GM23338 (cell line): ENCODE results near the gene CACNG1. TPM values are rescaled to one million over a fixed set of nuclear protein-coding genes. Genes with fewer than 3 reads are reported as not detected.
"Not testable (repeated sequence)": the region's sequence is repeated elsewhere in the genome, so short reads cannot be mapped to it uniquely, and the experiment has no call there.

Experiments
- ATAC-seq: fragments of 200-7000 bp; cut with Tn5 transposase; 3 replicates; pipeline ENCODE4 v1.9.1; 2020
- DNase-seq: peaks from one replicate; pipeline ENCODE4 v3.0.0-alpha.2; 2015; ENCODE audit warnings: low spot score
- H2AFZ ChIP-seq: fragments of 200-600 bp; sonication (generic); 2 replicates; pipeline ENCODE4 v1.8.0; 2016; ENCODE audit warnings: antibody characterized with exemption, mild to moderate bottlenecking, moderate library complexity
- H3F3A ChIP-seq: fragments of 200-600 bp; sonication (generic); replicated peaks from 2 replicates; pipeline ENCODE4 v1.8.0; 2017; ENCODE audit warnings: antibody characterized with exemption, mixed run types, low read depth
- H3K27ac ChIP-seq: fragments of 200-600 bp; sonication (generic); 2 replicates; pipeline ENCODE4 v1.6.1; 2016; ENCODE audit warnings: low read depth
- H3K27me3 ChIP-seq: fragments of 200-600 bp; sonication (generic); 2 replicates; pipeline ENCODE4 v1.8.0; 2016; ENCODE audit warnings: mild to moderate bottlenecking, mixed run types, moderate library complexity; ENCODE audit not compliant: insufficient read depth
- H3K36me3 ChIP-seq: fragments of 200-600 bp; sonication (generic); 2 replicates; pipeline ENCODE4 v1.8.0; 2016; ENCODE audit warnings: mild to moderate bottlenecking; ENCODE audit not compliant: insufficient read depth
- H3K4me1 ChIP-seq: fragments of 200-600 bp; sonication (generic); 2 replicates; pipeline ENCODE4 v1.8.0; 2016; ENCODE audit warnings: mild to moderate bottlenecking, moderate library complexity; ENCODE audit not compliant: insufficient read depth
- H3K4me2 ChIP-seq: fragments of 200-600 bp; sonication (generic); 2 replicates; pipeline ENCODE4 v1.7.1; 2017; ENCODE audit warnings: mixed run types
- H3K4me3 ChIP-seq: fragments of 200-600 bp; sonication (generic); 2 replicates; pipeline ENCODE4 v1.6.1; 2016; ENCODE audit warnings: mixed run types
- H3K79me2 ChIP-seq: fragments of 200-600 bp; sonication (generic); replicated peaks from 2 replicates; pipeline ENCODE4 v1.8.0; 2017; ENCODE audit warnings: mild to moderate bottlenecking; ENCODE audit not compliant: insufficient read depth
- H3K9me2 ChIP-seq: fragments of 200-600 bp; sonication (generic); 2 replicates; pipeline ENCODE4 v1.8.0; 2017; ENCODE audit not compliant: insufficient read depth
- H4K20me1 ChIP-seq: fragments of 200-600 bp; sonication (generic); replicated peaks from 2 replicates; pipeline ENCODE4 v1.8.0; 2017; ENCODE audit warnings: mild to moderate bottlenecking; ENCODE audit not compliant: insufficient read depth
- H3K27ac Mint-ChIP-seq: 2 replicates; pipeline ENCODE4 v1.8.0; 2020; ENCODE audit warnings: inconsistent platforms, mild to moderate bottlenecking, moderate library complexity, mixed read lengths
- H3K27me3 Mint-ChIP-seq: 3 replicates; pipeline ENCODE4 v1.8.0; 2022; ENCODE audit warnings: low read depth, mild to moderate bottlenecking, moderate library complexity, mixed read lengths, inconsistent platforms; ENCODE audit not compliant: insufficient read depth, poor library complexity
- H3K36me3 Mint-ChIP-seq: 3 replicates; pipeline ENCODE4 v1.8.0; 2021; ENCODE audit warnings: low read depth, mild to moderate bottlenecking, inconsistent platforms, moderate library complexity, mixed read lengths
- H3K4me1 Mint-ChIP-seq: 3 replicates; pipeline ENCODE4 v1.8.0; 2020; ENCODE audit warnings: mild to moderate bottlenecking, inconsistent platforms, mixed read lengths
- H3K4me3 Mint-ChIP-seq: 3 replicates; pipeline ENCODE4 v1.8.0; 2021; ENCODE audit warnings: moderate library complexity, mild to moderate bottlenecking, inconsistent platforms, mixed read lengths
- H3K9me3 Mint-ChIP-seq: 3 replicates; pipeline ENCODE4 v1.8.0; 2020; ENCODE audit warnings: moderate library complexity, mild to moderate bottlenecking, inconsistent platforms, mixed read lengths
- EZH2 ChIP-seq: fragments of 200-600 bp; sonication (generic); IDR thresholded peaks from one replicate; pipeline ENCODE4 v1.8.0; 2017; ENCODE audit warnings: antibody characterized with exemption, mild to moderate bottlenecking, low read depth; ENCODE audit not compliant: unreplicated experiment
- EZH2phosphoT487 ChIP-seq: fragments of 200-600 bp; sonication (generic); IDR thresholded peaks from one replicate; pipeline ENCODE4 v1.8.1; 2018; ENCODE audit warnings: antibody characterized with exemption; ENCODE audit not compliant: unreplicated experiment
- STAT1 ChIP-seq: IDR thresholded peaks from one replicate; pipeline ENCODE4 v1.6.1; 2016; ENCODE audit warnings: antibody characterized with exemption; ENCODE audit not compliant: unreplicated experiment
- ZNF114 ChIP-seq: fragments of 250-450 bp; sonication (Bioruptor Pico); IDR thresholded peaks from 2 replicates; pipeline ENCODE4 v1.5.0; 2020; ENCODE audit warnings: mild to moderate bottlenecking, moderate library complexity
- ZNF331 ChIP-seq: fragments of 250-450 bp; sonication (Bioruptor Pico); IDR thresholded peaks from 2 replicates; pipeline ENCODE4 v1.5.0; 2020; ENCODE audit warnings: low read depth, mild to moderate bottlenecking, moderate library complexity
- polyA plus RNA-seq: library from polyadenylated mRNA; unstranded; fragments of >200 nt; fragmentation: Nextera tagmentation; extraction: Ambion mirVana; gene quantifications from 2 replicates; pipeline ENCODE4 v1.2.1, GENCODE V29; 2016
- total RNA-seq: library from RNA; depleted of rRNA; stranded (reverse); fragments of >200 nt; shearing (Covaris generic); gene quantifications from 2 replicates; pipeline ENCODE4 v1.2.3, GENCODE V29; 2014
- TF ChIP-seq, protein P1 (sequence below): IDR thresholded peaks from one replicate; pipeline ENCODE4 v1.6.1; 2018; ENCODE audit warnings: antibody characterized with exemption; ENCODE audit not compliant: unreplicated experiment
- TF ChIP-seq, protein P2 (sequence below): IDR thresholded peaks from 2 replicates; pipeline ENCODE4 v1.6.1; 2016; ENCODE audit warnings: antibody characterized with exemption
- TF ChIP-seq, protein P3 (sequence below), 2 experiments: fragments of 200-600 bp in 1 of 2; sonication (generic) in 1 of 2; conservative IDR thresholded peaks; 2 replicates each; pipeline versions ENCODE4 v1.5.1 to v1.6.1; 2016 to 2017; ENCODE audit warnings: antibody characterized with exemption in 2 of 2, low read depth in 2 of 2, mild to moderate bottlenecking in 2 of 2, moderate library complexity in 1 of 2

The CACNG1 gene
- total and polyA plus RNA-seq, 2 experiments from 2014 or later: not detected

DNA sequence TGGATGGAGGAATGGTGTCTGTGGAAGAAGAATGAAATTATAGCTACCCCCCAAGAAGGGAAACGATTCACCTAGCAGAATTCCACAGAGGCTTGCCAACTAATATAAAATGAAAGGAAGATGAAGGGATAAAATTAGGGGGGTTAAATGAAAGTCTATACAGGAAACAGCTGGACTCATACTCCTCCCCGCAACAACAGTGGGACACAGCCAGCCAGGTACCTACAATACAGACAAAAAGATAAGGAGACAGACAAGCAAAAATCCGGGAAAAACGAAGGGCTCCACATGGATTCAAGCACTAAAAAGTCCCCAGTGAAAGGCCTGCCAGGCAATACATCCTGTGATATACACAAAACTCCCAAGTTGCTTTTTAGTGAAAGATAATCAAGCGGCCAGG is 47.9 kb downstream of the CACNG1 start (continued):
- TF ChIP-seq, protein P1, sequence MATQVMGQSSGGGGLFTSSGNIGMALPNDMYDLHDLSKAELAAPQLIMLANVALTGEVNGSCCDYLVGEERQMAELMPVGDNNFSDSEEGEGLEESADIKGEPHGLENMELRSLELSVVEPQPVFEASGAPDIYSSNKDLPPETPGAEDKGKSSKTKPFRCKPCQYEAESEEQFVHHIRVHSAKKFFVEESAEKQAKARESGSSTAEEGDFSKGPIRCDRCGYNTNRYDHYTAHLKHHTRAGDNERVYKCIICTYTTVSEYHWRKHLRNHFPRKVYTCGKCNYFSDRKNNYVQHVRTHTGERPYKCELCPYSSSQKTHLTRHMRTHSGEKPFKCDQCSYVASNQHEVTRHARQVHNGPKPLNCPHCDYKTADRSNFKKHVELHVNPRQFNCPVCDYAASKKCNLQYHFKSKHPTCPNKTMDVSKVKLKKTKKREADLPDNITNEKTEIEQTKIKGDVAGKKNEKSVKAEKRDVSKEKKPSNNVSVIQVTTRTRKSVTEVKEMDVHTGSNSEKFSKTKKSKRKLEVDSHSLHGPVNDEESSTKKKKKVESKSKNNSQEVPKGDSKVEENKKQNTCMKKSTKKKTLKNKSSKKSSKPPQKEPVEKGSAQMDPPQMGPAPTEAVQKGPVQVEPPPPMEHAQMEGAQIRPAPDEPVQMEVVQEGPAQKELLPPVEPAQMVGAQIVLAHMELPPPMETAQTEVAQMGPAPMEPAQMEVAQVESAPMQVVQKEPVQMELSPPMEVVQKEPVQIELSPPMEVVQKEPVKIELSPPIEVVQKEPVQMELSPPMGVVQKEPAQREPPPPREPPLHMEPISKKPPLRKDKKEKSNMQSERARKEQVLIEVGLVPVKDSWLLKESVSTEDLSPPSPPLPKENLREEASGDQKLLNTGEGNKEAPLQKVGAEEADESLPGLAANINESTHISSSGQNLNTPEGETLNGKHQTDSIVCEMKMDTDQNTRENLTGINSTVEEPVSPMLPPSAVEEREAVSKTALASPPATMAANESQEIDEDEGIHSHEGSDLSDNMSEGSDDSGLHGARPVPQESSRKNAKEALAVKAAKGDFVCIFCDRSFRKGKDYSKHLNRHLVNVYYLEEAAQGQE: no peak
- TF ChIP-seq EZH2 (no peak), STAT1 (no peak), ZNF331 (no peak), EZH2phosphoT487 (no peak), ZNF114 (CRISPR knock-in tag) (no peak)
- TF ChIP-seq, protein P2, sequence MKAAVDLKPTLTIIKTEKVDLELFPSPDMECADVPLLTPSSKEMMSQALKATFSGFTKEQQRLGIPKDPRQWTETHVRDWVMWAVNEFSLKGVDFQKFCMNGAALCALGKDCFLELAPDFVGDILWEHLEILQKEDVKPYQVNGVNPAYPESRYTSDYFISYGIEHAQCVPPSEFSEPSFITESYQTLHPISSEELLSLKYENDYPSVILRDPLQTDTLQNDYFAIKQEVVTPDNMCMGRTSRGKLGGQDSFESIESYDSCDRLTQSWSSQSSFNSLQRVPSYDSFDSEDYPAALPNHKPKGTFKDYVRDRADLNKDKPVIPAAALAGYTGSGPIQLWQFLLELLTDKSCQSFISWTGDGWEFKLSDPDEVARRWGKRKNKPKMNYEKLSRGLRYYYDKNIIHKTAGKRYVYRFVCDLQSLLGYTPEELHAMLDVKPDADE: no peak
- TF ChIP-seq, protein P3, sequence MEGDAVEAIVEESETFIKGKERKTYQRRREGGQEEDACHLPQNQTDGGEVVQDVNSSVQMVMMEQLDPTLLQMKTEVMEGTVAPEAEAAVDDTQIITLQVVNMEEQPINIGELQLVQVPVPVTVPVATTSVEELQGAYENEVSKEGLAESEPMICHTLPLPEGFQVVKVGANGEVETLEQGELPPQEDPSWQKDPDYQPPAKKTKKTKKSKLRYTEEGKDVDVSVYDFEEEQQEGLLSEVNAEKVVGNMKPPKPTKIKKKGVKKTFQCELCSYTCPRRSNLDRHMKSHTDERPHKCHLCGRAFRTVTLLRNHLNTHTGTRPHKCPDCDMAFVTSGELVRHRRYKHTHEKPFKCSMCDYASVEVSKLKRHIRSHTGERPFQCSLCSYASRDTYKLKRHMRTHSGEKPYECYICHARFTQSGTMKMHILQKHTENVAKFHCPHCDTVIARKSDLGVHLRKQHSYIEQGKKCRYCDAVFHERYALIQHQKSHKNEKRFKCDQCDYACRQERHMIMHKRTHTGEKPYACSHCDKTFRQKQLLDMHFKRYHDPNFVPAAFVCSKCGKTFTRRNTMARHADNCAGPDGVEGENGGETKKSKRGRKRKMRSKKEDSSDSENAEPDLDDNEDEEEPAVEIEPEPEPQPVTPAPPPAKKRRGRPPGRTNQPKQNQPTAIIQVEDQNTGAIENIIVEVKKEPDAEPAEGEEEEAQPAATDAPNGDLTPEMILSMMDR (conservative IDR thresholded peaks at IDR 0.05; ENCODE audit: low read depth in 2 of 2): no peak

DNA sequence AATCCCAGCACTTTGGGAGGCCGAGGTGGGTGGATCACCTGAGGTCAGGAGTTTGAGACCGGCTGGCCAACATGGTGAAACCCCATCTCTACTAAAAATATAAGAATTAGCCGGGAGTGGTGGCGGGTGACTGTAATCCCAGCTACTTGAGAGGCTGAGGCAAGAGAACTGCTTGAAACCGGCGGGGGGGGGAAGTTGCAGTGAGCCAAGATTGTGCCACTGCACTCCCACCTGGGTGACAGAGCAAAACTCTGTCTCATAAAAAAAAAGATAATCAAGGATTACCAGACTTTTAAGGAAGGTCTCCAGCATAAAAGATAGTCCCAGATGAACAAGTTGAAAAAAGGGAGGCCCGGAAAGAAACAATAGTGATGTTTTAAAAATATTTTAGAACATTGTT is 48.4 kb downstream of the CACNG1 start:
- H3K4me2 ChIP-seq, H3K4me3 Mint-ChIP-seq, H3K36me3 ChIP-seq, ATAC-seq, H3K27ac ChIP-seq, H3K79me2 ChIP-seq, H3K27me3 ChIP-seq, H3K4me1 ChIP-seq, DNase-seq, H3K9me2 ChIP-seq, H2AFZ ChIP-seq, H3K27me3 Mint-ChIP-seq, H3F3A ChIP-seq, H3K4me1 Mint-ChIP-seq, H4K20me1 ChIP-seq, H3K4me3 ChIP-seq, H3K9me3 Mint-ChIP-seq: not testable (repeated sequence)
- peaks cover 13% of the 10 kb centered on the region; the same call in 2 of the 3 replicates for H3K36me3 Mint-ChIP-seq
- H3K27ac Mint-ChIP-seq: peak overlapping the region; percentile 86
